ENCODE measurements around the gene MAGI1.

GRCh38 chr3:65861718-65862117 lies 177.0 kb downstream of the MAGI1 start:
- TF ChIP-seq, protein P1, sequence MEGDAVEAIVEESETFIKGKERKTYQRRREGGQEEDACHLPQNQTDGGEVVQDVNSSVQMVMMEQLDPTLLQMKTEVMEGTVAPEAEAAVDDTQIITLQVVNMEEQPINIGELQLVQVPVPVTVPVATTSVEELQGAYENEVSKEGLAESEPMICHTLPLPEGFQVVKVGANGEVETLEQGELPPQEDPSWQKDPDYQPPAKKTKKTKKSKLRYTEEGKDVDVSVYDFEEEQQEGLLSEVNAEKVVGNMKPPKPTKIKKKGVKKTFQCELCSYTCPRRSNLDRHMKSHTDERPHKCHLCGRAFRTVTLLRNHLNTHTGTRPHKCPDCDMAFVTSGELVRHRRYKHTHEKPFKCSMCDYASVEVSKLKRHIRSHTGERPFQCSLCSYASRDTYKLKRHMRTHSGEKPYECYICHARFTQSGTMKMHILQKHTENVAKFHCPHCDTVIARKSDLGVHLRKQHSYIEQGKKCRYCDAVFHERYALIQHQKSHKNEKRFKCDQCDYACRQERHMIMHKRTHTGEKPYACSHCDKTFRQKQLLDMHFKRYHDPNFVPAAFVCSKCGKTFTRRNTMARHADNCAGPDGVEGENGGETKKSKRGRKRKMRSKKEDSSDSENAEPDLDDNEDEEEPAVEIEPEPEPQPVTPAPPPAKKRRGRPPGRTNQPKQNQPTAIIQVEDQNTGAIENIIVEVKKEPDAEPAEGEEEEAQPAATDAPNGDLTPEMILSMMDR (IDR thresholded peaks at IDR 0.05; ENCODE audit: insufficient read depth, low read length): no peak
- TF ChIP-seq, protein P2, sequence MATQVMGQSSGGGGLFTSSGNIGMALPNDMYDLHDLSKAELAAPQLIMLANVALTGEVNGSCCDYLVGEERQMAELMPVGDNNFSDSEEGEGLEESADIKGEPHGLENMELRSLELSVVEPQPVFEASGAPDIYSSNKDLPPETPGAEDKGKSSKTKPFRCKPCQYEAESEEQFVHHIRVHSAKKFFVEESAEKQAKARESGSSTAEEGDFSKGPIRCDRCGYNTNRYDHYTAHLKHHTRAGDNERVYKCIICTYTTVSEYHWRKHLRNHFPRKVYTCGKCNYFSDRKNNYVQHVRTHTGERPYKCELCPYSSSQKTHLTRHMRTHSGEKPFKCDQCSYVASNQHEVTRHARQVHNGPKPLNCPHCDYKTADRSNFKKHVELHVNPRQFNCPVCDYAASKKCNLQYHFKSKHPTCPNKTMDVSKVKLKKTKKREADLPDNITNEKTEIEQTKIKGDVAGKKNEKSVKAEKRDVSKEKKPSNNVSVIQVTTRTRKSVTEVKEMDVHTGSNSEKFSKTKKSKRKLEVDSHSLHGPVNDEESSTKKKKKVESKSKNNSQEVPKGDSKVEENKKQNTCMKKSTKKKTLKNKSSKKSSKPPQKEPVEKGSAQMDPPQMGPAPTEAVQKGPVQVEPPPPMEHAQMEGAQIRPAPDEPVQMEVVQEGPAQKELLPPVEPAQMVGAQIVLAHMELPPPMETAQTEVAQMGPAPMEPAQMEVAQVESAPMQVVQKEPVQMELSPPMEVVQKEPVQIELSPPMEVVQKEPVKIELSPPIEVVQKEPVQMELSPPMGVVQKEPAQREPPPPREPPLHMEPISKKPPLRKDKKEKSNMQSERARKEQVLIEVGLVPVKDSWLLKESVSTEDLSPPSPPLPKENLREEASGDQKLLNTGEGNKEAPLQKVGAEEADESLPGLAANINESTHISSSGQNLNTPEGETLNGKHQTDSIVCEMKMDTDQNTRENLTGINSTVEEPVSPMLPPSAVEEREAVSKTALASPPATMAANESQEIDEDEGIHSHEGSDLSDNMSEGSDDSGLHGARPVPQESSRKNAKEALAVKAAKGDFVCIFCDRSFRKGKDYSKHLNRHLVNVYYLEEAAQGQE (IDR thresholded peaks at IDR 0.05; ENCODE audit: insufficient replicate concordance, low read depth): no peak
- no peak for TF ChIP-seq GABPA (IDR thresholded peaks at IDR 0.05; ENCODE audit: low read depth)
- TF ChIP-seq POLR2AphosphoS5 (IDR thresholded peaks at IDR 0.05; ENCODE audit: low read depth): no peak
- no peak for TF ChIP-seq SPI1 (IDR thresholded peaks at IDR 0.05; ENCODE audit: borderline replicate concordance, low read depth)

Measured in HL-60 (cell line).